ENCODE data around the gene CD2BP2. TPM values are rescaled to one million over a fixed set of nuclear protein-coding genes. Genes with fewer than 3 reads are reported as not detected.

Gene CD2BP2
- total and polyA plus RNA-seq, 2 of the 13 experiments (the other 11 are each of a cell fraction or from before 2014, with no cell fraction given), result 24.9 to 54.6 TPM

DNA sequence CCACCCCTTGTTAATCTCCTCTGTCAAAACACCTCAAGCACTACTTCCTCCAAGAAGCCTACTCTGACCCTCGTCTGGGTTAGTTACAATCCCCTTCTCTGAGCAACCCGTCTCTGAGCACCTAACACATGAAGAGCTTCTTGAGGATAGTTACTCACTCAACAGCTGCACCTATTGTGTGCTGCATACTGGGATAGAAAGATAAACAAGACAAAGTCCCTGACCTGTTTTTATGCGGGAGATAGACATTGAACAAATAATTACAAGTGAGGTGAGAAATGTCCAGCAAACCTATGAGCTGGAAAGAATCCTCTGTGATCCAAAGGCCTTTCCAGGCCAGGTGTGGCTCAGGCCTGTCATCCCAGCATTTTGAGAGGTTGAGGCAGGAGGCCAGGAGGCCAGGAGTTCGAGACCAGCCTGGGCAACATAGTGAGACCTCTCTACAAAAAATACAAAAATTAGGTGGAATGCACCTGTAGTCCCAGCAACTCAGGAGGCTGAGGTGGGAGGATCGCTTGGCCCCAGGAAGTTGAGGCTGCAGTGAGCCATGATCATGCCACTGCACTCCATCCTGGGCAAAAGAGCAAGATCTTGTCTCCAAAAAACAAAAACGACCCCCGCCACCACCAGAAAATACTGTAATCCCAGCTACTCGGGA is 46.8 kb upstream of the CD2BP2 start (continued):
- no peak for TF ChIP-seq HOXA7 (CRISPR knock-in tag; IDR thresholded peaks at IDR 0.05)
- no peak for TF ChIP-seq HOXA3 (CRISPR knock-in tag; IDR thresholded peaks at IDR 0.05)
- TF ChIP-seq ZBTB14 (CRISPR knock-in tag; IDR thresholded peaks at IDR 0.05), result no peak
- peak; percentile 91 for TF ChIP-seq ZNF629 (CRISPR knock-in tag; conservative IDR thresholded peaks at IDR 0.05)
- 0 out of 2 replicates have a peak, but pooled peaks have one; percentile 18 for TF ChIP-seq IRF9 (CRISPR knock-in tag; IDR thresholded peaks at IDR 0.05; ENCODE audit: borderline replicate concordance)
- peak; percentile 60 for TF ChIP-seq ZNF639 (CRISPR knock-in tag; conservative IDR thresholded peaks at IDR 0.05)
- no peak for TF ChIP-seq MBD4 (IDR thresholded peaks at IDR 0.05; ENCODE audit: borderline replicate concordance, low read length)
- no peak for TF ChIP-seq RBM39 (IDR thresholded peaks at IDR 0.05; ENCODE audit: low read depth, low read length, poor library complexity, severe bottlenecking)
- TF ChIP-seq ERF (CRISPR knock-in tag; IDR thresholded peaks at IDR 0.05), result peak; percentile 92; the same call in 1 of the 2 replicates
- no peak for TF ChIP-seq NKX3-1 (CRISPR knock-in tag; IDR thresholded peaks at IDR 0.05)
- peak; percentile 28; the same call in 1 of the 2 replicates for TF ChIP-seq YEATS2 (CRISPR knock-in tag; IDR thresholded peaks at IDR 0.05; ENCODE audit: borderline replicate concordance)
- TF ChIP-seq, protein P1, sequence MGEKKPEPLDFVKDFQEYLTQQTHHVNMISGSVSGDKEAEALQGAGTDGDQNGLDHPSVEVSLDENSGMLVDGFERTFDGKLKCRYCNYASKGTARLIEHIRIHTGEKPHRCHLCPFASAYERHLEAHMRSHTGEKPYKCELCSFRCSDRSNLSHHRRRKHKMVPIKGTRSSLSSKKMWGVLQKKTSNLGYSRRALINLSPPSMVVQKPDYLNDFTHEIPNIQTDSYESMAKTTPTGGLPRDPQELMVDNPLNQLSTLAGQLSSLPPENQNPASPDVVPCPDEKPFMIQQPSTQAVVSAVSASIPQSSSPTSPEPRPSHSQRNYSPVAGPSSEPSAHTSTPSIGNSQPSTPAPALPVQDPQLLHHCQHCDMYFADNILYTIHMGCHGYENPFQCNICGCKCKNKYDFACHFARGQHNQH (CRISPR knock-in tag; IDR thresholded peaks at IDR 0.05), result peak; percentile 67
- TF ChIP-seq, protein P2, sequence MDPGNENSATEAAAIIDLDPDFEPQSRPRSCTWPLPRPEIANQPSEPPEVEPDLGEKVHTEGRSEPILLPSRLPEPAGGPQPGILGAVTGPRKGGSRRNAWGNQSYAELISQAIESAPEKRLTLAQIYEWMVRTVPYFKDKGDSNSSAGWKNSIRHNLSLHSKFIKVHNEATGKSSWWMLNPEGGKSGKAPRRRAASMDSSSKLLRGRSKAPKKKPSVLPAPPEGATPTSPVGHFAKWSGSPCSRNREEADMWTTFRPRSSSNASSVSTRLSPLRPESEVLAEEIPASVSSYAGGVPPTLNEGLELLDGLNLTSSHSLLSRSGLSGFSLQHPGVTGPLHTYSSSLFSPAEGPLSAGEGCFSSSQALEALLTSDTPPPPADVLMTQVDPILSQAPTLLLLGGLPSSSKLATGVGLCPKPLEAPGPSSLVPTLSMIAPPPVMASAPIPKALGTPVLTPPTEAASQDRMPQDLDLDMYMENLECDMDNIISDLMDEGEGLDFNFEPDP (CRISPR knock-in tag; conservative IDR thresholded peaks at IDR 0.05), result 0 out of 2 replicates have a peak, but pooled peaks have one; percentile 92
- no peak for TF ChIP-seq ZNF556 (CRISPR knock-in tag; IDR thresholded peaks at IDR 0.05; ENCODE audit: borderline replicate concordance)
- TF ChIP-seq GABPA (IDR thresholded peaks at IDR 0.05; ENCODE audit: low read depth, low read length), result no peak
- peak; percentile 54 for TF ChIP-seq GABPA (CRISPR knock-in tag; IDR thresholded peaks at IDR 0.05; ENCODE audit: low read depth)
- TF ChIP-seq JARID2 (CRISPR knock-in tag; IDR thresholded peaks at IDR 0.05; ENCODE audit: insufficient replicate concordance), result peak; percentile 72
- peak; percentile 94 for TF ChIP-seq PAXIP1 (CRISPR knock-in tag; conservative IDR thresholded peaks at IDR 0.05)
- TF ChIP-seq SALL1 (CRISPR knock-in tag; IDR thresholded peaks at IDR 0.05), result peak; percentile 81
